ENCODE results near the gene FUBP1. TPM values are rescaled to one million over a fixed set of nuclear protein-coding genes. Genes with fewer than 3 reads are reported as not detected.

Gene FUBP1
- polyA plus RNA-seq, 3 donors from 2014 or later = 22.5 to 65.6 (median 37.4) TPM

GRCh38 chr1:77977989-77978292 is 931 bp downstream of the FUBP1 start:
- no peak for DNase-seq
- Mint-ChIP-seq H3K4me3 (no peak overlapping the region), H3K4me1 (peaks cover 7 to 43% of the 10 kb centered on the region in 2 donors), H3K27ac (no peak overlapping the region), H3K27me3 (ENCODE audit: low read depth in 3 of 3) (peaks cover 0 to 1% (median 0%) of the 10 kb centered on the region in 3 donors), H3K36me3 (peaks cover 4 to 10% (median 4%) of the 10 kb centered on the region in 3 donors), H3K9me3 (no peaks in the 10 kb centered on the region)

- DNase-seq = no peak
- no peaks in the 10 kb centered on the region for H3K9me3 Mint-ChIP-seq
- peak overlapping the region in 2 of 5 donors; percentile 76 to 88 for H3K4me3 Mint-ChIP-seq
- peak overlapping the region in 2 of 6 donors; percentile 84 to 85 for H3K27ac Mint-ChIP-seq
- H3K36me3 Mint-ChIP-seq = peaks cover 4 to 14% (median 4%) of the 10 kb centered on the region in 3 donors
- H3K4me1 Mint-ChIP-seq = peaks cover 15 to 53% of the 10 kb centered on the region in 2 donors
- peaks cover 0 to 1% (median 0%) of the 10 kb centered on the region in 3 donors for H3K27me3 Mint-ChIP-seq (ENCODE audit: low read depth in 3 of 3)
Measured at GRCh38 chr1:77976433-77977076, 2.3 kb downstream of the FUBP1 start.

- Mint-ChIP-seq H3K27ac (peak overlapping the region in 5 of 6 donors; percentile 64 to 86 (median 81)), H3K4me3 (peak overlapping the region in 4 of 5 donors; percentile 59 to 88 (median 80)), H3K27me3 (ENCODE audit: low read depth in 3 of 3) (peaks cover 0 to 4% (median 0%) of the 10 kb centered on the region in 3 donors), H3K4me1 (peaks cover 18 to 59% of the 10 kb centered on the region in 2 donors), H3K9me3 (no peaks in the 10 kb centered on the region), H3K36me3 (peaks cover 4 to 14% (median 4%) of the 10 kb centered on the region in 3 donors)
- DNase-seq = no peak
Measured at GRCh38 chr1:77975907-77976306, 3.0 kb downstream of the FUBP1 start.

- Mint-ChIP-seq H3K4me3 (peak overlapping the region in 4 of 5 donors; percentile 59 to 88 (median 80)), H3K27me3 (ENCODE audit: low read depth in 3 of 3) (peaks cover 0 to 4% (median 0%) of the 10 kb centered on the region in 3 donors), H3K9me3 (no peaks in the 10 kb centered on the region), H3K36me3 (peaks cover 4 to 14% (median 4%) of the 10 kb centered on the region in 3 donors), H3K27ac (peak overlapping the region in 5 of 6 donors; percentile 9 to 86 (median 69)), H3K4me1 (peaks cover 24 to 60% of the 10 kb centered on the region in 2 donors)
- no peak for DNase-seq
Measured at GRCh38 chr1:77975386-77975785, 3.5 kb downstream of the FUBP1 start.

- Mint-ChIP-seq H3K4me3 (peak overlapping the region in 4 of 5 donors; percentile 31 to 57 (median 40)), H3K27me3 (ENCODE audit: low read depth in 3 of 3) (peaks cover 0 to 4% (median 0%) of the 10 kb centered on the region in 3 donors), H3K4me1 (peaks cover 57 to 70% of the 10 kb centered on the region in 2 donors), H3K36me3 (peaks cover 19 to 25% (median 21%) of the 10 kb centered on the region in 3 donors), H3K27ac (peak overlapping the region in 4 of 6 donors; percentile 18 to 72 (median 44)), H3K9me3 (no peaks in the 10 kb centered on the region)
- no peak for DNase-seq
Measured at GRCh38 chr1:77972080-77972479, 6.8 kb downstream of the FUBP1 start.

GRCh38 chr1:77970192-77970591 is 8.7 kb downstream of the FUBP1 start:
- peaks cover 53 to 70% of the 10 kb centered on the region in 2 donors for H3K4me1 Mint-ChIP-seq
- DNase-seq = no peak
- H3K27me3 Mint-ChIP-seq (ENCODE audit: low read depth in 3 of 3) = peaks cover 0 to 4% (median 0%) of the 10 kb centered on the region in 3 donors
- H3K36me3 Mint-ChIP-seq = peaks cover 24 to 32% (median 30%) of the 10 kb centered on the region in 3 donors
- H3K9me3 Mint-ChIP-seq = no peaks in the 10 kb centered on the region
- H3K27ac Mint-ChIP-seq = no peak overlapping the region
- H3K4me3 Mint-ChIP-seq = peak overlapping the region in 2 of 5 donors; percentile 3 to 8

- peaks cover 27 to 63% of the 10 kb centered on the region in 2 donors for H3K4me1 Mint-ChIP-seq
- no peak overlapping the region for H3K4me3 Mint-ChIP-seq
- peak overlapping the region in 3 of 6 donors; percentile 7 to 73 (median 33) for H3K27ac Mint-ChIP-seq
- no peak for DNase-seq
- H3K27me3 Mint-ChIP-seq (ENCODE audit: low read depth in 3 of 3) = peaks cover 0 to 1% (median under 1%) of the 10 kb centered on the region in 3 donors
- H3K9me3 Mint-ChIP-seq = no peaks in the 10 kb centered on the region
- peaks cover 29 to 64% (median 58%) of the 10 kb centered on the region in 3 donors for H3K36me3 Mint-ChIP-seq
Measured at GRCh38 chr1:77966291-77966690, 12.6 kb downstream of the FUBP1 start.

- Mint-ChIP-seq H3K27ac (no peak overlapping the region), H3K36me3 (peaks cover 29 to 77% (median 62%) of the 10 kb centered on the region in 3 donors), H3K4me3 (no peak overlapping the region), H3K27me3 (ENCODE audit: low read depth in 3 of 3) (peaks cover 4% of the 10 kb centered on the region in 3 donors), H3K9me3 (no peaks in the 10 kb centered on the region), H3K4me1 (peaks cover 9 to 43% of the 10 kb centered on the region in 2 donors)
- DNase-seq = no peak
Measured at GRCh38 chr1:77961392-77961791, 17.5 kb downstream of the FUBP1 start.

- peaks cover 17 to 72% (median 54%) of the 10 kb centered on the region in 3 donors for H3K36me3 Mint-ChIP-seq
- peaks cover 13 to 55% of the 10 kb centered on the region in 2 donors for H3K4me1 Mint-ChIP-seq
- DNase-seq = no peak
- H3K9me3 Mint-ChIP-seq = no peaks in the 10 kb centered on the region
- H3K4me3 Mint-ChIP-seq = no peak overlapping the region
- peaks cover 4 to 7% (median 4%) of the 10 kb centered on the region in 3 donors for H3K27me3 Mint-ChIP-seq (ENCODE audit: low read depth in 3 of 3)
- H3K27ac Mint-ChIP-seq = peak overlapping the region in 1 of 6 donors; percentile 83
Measured at GRCh38 chr1:77958850-77959249, 20.0 kb downstream of the FUBP1 start.

- DNase-seq = no peak
- peaks cover 4 to 7% (median 4%) of the 10 kb centered on the region in 3 donors for H3K27me3 Mint-ChIP-seq (ENCODE audit: low read depth in 3 of 3)
- H3K4me1 Mint-ChIP-seq = peaks cover 13 to 59% of the 10 kb centered on the region in 2 donors
- H3K4me3 Mint-ChIP-seq = no peak overlapping the region
- no peaks in the 10 kb centered on the region for H3K9me3 Mint-ChIP-seq
- H3K36me3 Mint-ChIP-seq = peaks cover 16 to 72% (median 51%) of the 10 kb centered on the region in 3 donors
- H3K27ac Mint-ChIP-seq = peak overlapping the region in 1 of 6 donors; percentile 83
Measured at GRCh38 chr1:77958391-77958790, 20.5 kb downstream of the FUBP1 start.

- H3K27ac Mint-ChIP-seq = peak overlapping the region in 1 of 6 donors; percentile 23
- H3K9me3 Mint-ChIP-seq = no peaks in the 10 kb centered on the region
- H3K36me3 Mint-ChIP-seq = peaks cover 18 to 60% (median 36%) of the 10 kb centered on the region in 3 donors
- H3K4me1 Mint-ChIP-seq = peaks cover 16 to 57% of the 10 kb centered on the region in 2 donors
- peaks cover 3 to 12% (median 5%) of the 10 kb centered on the region in 3 donors for H3K27me3 Mint-ChIP-seq (ENCODE audit: low read depth in 3 of 3)
- no peak for DNase-seq
- no peak overlapping the region for H3K4me3 Mint-ChIP-seq
Measured at GRCh38 chr1:77956464-77956863, 22.4 kb downstream of the FUBP1 start.

GRCh38 chr1:77955709-77956108 is 23.2 kb downstream of the FUBP1 start:
- no peak for DNase-seq
- peaks cover 2 to 15% (median 4%) of the 10 kb centered on the region in 3 donors for H3K27me3 Mint-ChIP-seq (ENCODE audit: low read depth in 3 of 3)
- no peaks in the 10 kb centered on the region for H3K9me3 Mint-ChIP-seq
- H3K27ac Mint-ChIP-seq = peak overlapping the region in 3 of 6 donors; percentile 34 to 64 (median 51)
- peaks cover 19 to 60% of the 10 kb centered on the region in 2 donors for H3K4me1 Mint-ChIP-seq
- peaks cover 13 to 58% (median 29%) of the 10 kb centered on the region in 3 donors for H3K36me3 Mint-ChIP-seq
- peak overlapping the region in 1 of 5 donors; percentile 73 for H3K4me3 Mint-ChIP-seq

GRCh38 chr1:77954521-77954920 is 24.4 kb downstream of the FUBP1 start:
- Mint-ChIP-seq H3K9me3 (no peaks in the 10 kb centered on the region), H3K4me1 (peaks cover 18 to 62% of the 10 kb centered on the region in 2 donors), H3K27me3 (ENCODE audit: low read depth in 3 of 3) (peaks cover 1 to 15% (median 4%) of the 10 kb centered on the region in 3 donors), H3K36me3 (peaks cover 10 to 46% (median 20%) of the 10 kb centered on the region in 3 donors), H3K27ac (peak overlapping the region in 1 of 6 donors; percentile 29), H3K4me3 (no peak overlapping the region)
- no peak for DNase-seq

GRCh38 chr1:77953907-77954306 is 25.0 kb downstream of the FUBP1 start:
- Mint-ChIP-seq H3K9me3 (no peaks in the 10 kb centered on the region), H3K27ac (peak overlapping the region in 2 of 6 donors; percentile 4 to 19), H3K27me3 (ENCODE audit: low read depth in 3 of 3) (peaks cover 0 to 15% (median 4%) of the 10 kb centered on the region in 3 donors), H3K4me1 (peaks cover 18 to 66% of the 10 kb centered on the region in 2 donors), H3K36me3 (peaks cover 10 to 42% (median 17%) of the 10 kb centered on the region in 3 donors), H3K4me3 (no peak overlapping the region)
- DNase-seq = no peak

Data from immature natural killer cell (primary cell).